ENCODE results near the gene PPP1R14C.

PPP1R14C gene

DNA sequence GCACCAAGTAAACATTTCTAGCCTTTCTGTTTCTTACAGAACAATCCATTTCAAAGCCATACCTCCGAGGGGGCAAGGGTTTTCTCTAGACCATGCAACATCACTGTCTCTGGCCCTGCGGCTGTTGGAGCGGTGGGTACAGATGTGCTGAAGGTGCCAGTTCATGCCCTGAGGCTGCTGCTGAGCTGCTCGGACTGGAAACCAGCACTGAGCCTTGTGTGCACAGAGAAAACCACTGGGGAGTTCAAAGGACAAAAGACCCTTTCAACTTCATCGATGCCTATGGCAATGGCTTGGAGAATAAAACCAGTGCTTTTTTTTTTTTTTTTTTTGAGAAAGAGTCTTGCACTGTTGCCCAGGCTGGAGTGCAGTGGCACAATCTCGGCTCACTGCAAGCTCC, 132.6 kb downstream of the PPP1R14C start:
- no peak for DNase-seq

DNA sequence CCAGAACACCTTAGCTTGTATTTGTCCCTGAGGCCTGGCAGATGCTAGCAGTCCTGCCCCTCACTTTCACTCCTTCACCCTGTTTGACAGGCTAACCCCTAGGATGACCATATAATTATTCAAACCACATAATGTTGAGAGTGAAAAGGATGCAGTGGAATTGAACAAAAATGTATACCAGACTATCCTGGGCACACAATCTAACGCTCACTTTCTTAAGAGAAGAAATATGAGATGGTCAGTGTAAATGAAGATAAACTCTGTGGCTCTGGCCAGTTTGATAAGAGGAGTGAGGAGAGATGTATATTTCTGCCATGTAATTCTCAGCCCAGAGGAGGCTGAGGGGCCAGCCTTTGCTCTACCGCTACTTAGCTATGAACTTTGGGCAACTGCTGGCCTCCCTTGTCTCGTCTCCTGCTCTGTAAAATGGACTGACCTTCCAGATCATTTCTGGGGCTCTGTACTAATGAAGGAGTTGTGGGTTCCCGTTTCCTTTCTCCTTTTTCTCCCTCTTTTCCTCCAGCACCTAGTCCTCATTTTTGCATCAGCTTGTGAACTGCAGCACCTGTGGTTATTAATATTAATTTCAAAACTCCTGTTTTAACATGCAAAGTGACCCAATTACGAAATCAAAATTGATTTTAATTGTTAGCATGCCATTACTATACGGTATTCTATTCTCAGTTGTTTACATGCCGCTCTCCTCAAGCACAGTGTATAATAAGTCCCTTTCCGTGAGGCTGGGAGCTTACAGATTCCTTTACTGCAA, 133.5 kb downstream of the PPP1R14C start:
- no peak for DNase-seq

DNA sequence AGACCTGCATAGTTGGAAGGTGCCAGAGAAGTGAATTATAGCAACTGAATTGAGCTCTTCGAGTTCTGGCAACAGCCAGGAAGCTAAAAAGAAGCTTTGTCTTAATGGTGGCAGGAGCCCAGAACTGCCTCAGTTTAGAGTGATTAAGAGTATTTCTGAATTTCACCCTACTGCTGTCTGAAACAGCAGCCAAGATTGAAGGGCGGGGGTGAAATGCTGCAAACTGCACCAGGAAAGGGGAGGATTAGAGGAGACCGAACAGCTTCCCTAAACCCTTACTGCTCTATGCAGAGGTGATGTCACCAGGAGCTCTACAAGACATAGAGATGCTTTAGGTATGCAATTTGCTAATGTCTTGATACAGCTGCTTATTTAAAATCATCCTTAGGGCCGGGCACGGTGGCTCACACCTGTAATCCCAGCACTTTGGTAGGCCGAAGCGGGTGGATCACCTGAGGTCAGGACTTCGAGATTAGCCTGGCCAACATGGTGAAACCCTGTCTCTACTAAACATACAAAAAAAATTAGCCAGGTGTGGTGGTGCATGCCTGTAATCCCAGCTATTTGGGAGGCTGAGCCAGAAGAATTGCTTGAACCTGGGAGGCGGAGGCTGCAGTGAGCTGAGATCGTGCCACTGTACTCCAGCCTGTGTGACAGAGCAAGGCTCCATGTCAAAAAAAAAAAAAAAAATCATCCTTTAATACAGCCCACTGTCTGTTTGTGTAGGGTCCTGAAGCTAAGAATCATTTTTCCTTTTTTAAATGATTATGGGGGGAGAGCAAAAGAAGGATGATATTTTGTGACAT, 134.3 kb downstream of the PPP1R14C start:
- no peak for DNase-seq

DNA sequence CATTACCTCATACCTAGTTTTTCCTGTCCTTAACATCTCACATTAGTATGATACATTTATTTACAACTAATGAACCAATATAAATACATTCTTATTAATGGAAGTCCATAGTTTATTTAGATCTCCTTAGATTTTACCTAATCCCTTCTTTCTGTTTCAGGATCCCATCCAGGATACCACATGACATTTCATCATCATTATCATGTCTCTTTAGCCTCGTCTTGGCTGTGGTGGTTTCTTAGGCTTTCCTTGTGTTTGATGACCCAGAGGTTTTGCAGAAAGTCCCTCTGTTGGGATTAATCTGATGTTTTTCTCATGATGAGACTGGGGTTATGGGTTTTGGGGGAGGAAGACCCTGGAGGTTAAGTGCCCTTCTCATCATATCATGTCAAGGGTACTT, 136.7 kb downstream of the PPP1R14C start:
- no peak for DNase-seq

DNA sequence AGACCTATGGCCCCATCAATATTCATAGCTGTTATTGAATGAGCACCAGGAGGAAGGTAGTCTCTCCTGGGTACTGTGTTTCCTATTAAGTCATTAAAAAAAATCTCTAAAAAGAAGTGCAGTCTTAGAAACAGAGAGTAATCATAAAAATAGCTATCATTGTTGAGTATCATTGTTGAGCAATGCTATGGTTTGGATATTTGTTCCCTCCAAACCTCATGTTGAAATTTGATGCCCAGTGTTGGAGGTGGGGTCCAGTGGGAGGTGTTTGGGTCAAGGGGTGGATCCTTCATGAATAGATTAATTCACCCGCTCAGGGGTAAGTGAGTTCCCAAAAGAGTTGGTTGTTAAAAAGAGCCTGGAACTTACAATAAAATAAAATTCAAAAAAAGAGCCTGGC, 137.9 kb downstream of the PPP1R14C start:
- no peak for DNase-seq

DNA sequence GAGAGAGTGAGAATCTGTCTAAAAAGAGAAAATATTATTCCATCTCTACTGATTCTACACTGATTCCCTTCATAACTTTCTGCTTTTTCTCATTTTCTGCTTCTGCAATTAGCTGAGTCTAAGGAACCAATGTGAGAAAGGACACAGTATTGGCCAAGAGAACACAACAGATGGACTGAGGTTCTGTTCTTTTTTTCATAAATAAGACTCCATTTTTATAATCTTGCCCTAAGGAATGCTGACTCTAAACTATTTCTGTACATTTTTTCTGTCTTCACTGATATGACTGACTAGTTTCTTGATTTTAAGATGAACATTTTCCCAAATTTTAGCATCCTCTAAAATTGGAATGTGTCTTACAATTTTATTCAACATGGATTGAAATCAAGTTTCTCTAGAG, 138.9 kb downstream of the PPP1R14C start:
- no peak for DNase-seq

DNA sequence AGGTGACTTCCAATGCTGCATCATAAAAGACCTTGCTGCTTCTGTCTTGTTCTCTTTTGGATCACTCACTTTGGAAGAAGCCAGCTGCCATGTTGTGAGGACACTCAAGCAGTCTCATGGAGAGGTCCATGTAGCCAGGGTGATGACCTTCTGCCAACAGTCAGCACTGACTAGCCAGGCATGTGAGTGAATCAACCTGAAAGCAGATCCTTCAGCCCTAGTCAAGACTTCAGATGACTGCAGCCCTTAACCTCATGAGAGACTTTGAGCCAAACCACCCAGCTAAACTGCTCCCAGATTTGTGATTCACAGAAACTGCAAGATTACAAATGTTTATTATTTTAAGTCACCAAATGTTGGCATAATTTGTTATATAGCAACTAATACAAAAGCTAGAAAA, 140.0 kb downstream of the PPP1R14C start:
- DNase-seq = no peak

DNA sequence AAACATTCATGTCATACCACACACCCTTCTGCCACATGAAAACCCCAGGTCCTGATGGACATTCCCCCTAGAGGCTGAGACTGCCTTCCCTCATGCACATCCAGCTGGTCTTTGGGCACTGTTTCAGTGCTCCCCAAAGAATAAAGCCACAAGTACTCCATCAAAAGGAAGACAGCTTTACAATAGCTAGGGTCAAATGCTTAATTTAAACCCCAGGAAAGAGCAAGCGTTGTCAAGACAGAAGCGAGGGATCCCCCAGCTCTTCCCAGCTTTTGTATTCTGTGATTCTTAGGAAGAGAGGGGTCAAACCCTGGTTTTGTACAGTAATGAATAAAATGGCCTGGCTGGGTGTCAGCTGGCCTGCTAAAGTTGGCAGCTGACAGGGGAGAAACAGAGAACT, 143.6 kb downstream of the PPP1R14C start:
- no peak for DNase-seq

DNA sequence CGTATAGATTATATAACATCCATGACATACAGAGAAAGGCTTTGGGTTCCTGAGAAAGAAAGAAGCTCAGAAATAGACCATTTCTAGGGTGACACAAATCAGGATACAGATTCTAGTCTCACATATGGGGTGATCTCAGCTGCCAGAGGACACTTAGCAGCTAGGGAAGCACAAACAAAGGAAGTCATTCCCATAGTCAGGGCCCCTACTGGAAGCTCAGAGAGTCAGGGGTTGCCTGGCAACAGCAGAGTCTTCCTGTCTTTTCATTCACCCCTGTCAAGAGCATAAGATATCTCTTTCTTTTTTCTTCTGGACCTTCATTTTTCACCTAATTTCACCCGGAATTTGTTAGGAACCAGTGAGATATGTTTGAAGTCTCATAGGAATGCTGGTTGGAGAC, 144.1 kb downstream of the PPP1R14C start:
- DNase-seq = no peak

DNA sequence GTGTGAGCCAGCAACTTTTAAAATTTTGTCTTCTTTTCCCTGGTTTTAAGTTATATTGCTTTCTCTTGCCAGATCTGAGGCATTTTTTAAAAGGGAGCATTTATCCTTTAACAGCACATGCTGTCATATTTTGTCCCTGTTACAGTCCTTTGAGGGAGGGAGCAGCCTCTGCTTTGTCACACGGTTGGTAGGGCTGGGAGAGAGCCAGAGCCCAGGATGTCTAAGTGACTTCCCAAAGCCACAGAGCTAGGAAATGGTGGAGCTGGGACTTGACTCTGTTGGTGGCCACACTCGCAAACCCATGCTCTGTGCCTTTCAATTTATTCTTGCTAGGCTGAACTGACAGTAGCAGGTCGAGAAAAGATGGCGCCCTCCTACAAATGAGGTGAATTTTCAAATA, 145.6 kb downstream of the PPP1R14C start:
- no peak for DNase-seq

DNA sequence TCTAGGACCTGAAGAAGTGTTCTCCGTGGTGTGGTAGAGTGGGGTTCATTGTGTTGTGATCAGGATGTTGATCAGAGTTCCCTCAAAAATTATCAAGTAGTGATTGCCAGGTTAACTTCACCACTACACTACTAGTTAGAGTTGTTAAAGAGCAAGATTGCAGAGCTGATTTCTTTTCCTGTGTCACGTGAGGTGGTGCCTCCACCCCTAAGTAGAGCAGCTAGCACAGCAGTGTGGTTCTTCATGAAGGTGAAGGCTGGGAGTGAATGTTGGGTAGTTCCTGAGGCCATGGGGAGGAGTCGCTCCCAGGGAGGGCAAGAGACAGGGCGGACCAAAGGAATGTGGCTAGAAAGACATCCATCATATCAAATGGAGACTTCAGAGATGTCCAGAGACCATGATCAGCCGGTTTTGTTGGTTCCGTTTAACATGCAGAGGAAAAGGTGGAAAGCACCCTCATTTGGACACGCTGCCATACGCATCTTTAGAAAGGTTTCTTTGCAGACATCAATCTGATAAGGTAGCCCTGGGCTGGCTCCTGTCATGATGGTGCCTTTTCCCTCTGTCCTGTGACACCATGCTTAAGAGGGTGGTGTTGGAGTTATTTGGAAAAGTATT, 146.7 kb downstream of the PPP1R14C start:
- DNase-seq = no peak

DNA sequence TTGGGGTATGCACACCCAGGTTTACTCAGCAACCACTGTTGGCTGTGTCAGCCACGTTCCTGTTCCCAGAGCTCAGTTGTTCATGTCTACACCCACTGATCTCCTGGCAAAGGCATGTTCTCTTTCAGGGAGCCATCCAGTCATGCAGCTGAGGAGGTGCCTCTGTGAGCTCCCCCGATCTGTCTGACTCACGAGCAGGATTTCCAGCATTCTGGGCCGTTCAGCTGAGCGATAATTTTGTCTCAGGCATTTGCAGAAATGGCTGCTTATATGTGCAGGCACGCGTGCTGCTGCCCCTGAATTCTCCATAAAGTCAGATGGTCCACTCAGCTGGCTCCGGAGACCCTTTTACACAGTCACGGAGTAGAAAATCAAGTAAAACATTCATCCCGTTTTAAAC, 147.6 kb downstream of the PPP1R14C start:
- DNase-seq = no peak

DNA sequence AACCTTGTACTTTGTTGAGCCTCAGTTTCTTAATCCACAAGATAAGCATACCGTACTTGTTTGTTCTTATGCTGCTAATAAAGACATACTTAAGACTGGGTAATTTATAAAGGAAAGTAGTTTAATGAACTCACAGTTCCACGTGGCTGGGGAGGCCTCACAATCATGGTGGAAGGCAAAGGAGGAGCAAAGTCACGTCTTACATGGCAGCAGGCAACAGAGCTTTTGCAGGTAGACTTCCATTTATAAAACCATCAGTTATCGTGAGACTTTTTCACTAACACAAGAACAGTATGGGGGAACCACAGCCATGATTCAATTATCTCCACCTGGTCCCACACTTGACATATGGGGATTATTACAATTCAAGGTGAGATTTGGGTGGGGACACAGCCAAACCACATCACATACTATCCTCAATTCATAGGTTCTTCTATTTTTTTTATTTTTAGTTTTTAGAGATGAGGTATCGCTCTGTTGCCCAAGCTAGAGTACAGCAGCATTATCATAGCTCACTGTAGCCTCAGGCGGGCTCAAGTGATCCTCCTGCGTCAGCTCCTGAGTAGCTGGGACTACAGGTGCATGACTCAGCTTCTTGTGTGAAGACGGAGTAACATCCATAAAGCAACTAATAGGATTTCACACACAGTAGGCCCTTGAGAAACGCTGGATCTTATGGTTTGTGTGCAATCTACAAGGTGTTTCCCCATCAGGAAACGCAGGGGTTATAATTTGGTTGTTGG, 149.3 kb downstream of the PPP1R14C start:
- no peak for DNase-seq

DNA sequence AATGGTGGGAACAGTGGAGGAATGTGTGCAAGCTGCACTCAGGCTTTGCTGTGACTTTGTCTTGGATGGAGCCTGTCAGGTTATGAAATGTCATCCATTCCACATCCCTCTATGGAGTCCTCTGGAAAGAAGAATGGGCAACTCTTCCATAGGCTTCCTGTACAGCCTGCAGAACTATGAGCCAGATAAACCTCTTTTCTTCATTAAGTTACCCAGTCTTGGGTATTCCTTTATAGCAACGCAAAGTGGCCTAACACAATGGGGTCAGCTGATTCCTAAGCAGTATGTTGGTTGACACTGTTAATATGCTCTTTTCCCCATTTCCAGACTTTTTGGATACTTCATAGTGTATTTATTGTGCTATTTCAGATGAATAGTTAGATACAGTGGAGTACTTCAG, 150.2 kb downstream of the PPP1R14C start:
- DNase-seq = no peak

DNA sequence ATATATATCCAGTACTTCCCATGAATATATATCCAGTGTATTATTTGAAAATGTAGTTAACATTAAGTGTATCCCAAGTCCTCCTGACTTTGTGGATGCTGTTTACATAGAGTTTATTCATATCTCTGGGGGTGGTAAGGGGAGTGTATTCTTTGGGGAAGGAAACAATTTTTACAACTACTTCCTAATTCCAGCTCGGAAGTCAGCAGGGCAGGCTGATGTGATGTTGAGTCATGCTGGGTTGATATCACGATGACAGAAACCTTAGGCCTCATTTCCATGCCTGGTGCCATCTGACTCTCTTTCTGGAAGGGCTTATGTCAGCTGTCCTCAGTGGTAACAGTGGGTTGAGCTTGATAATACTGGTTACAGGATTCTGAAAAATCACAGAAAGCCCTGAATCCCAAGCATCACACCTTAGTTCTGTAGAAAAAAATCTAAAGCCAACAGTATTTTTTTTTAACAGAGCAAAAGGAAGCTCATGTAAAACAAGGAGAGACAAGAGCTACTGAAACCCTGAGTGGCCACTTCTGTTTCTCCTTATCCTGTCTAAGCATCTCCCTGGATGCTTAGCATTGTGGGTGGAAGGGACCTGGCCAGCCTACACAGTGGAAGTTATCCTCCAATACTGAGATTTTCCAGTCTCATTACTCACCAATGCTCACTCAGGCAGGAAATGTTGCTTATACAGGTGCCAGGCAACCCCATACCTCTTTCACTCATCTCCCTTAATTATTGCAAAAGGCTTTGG, 150.8 kb downstream of the PPP1R14C start:
- no peak for DNase-seq

DNA sequence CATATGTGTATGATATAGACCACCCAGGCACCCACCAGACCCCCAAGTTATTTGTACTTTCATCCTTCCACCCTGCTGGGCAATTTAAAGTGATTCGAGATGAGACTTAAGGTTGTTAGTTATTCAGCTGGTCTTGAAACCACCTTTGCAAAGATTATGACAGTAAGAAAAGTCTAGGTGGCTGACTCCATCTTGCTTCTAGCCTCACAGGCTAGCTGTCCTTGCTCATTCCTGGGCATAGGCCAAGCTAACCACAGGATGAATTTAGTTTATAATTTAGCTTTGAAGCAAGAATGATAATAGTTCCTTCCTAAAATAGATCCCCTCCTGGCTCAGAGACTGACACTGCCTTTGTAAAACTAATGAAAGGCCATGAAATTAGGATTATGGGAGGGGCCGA, 154.0 kb downstream of the PPP1R14C start:
- DNase-seq = no peak

DNA sequence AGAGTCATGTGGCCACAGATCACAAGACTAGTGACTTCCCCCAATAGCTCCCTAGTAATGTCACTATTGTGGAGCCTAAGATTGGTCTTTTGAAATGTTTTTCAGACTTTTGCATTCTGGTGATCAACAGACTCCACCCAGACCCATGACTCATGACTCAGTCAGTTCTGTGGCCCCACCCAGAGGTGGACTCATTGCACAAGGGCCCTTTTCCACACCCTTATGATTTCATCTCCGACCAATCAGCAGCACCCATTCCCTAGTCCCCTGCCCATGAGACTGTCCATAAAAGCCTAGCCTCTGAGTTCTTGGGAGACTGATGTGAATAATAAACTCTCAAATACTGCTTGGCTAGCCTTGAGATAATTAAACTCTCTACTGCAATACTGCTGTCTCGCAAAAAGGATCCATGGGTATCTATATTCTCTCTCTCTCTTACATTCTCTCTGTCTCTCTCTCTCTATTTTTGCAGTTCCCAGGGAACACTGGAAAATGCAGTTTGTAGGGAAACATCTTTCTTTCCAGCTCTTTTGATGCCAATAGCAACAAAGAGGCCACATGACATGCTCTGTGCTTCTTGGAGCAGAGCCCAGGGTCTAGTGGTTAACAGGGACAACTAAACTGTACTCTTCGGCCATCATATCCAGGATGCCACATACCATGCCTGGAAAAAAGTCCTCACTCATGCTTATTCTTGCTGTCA, 154.6 kb downstream of the PPP1R14C start:
- no peak for DNase-seq

DNA sequence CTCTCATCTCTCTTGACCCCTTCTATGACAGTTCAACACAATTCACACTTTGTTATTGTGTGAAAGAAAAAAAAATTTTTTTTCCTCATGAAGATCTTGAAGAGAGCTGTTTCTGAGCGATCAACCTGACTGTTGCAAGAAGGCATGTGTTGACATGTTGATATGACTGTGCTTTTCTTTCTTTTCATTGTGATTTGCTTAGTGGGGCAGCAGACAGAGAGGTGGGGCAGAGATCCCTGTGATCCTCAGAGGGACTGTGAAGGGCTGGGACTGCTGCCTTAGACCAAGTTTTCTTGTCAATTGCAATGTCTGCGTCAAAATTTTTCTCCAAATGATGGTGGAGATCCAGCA, 155.2 kb downstream of the PPP1R14C start:
- DNase-seq = no peak

DNA sequence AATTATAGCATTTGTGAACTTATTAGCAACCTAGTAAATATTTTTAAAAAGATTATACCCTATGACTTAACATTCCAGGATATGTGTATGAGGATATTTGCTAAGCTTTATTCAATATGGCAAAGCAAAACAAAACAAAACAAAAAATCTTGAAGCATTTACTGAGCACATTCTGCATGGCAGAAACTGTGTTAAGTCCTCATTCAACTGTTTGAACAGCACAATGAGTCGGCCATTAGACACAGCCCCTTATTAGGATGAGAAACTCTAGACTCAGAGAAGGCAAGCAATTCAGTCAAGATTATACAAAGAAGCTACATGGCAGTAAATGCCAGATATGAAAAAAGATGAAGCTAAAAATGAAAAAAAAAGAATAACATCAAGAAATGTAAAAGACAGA, 155.8 kb downstream of the PPP1R14C start:
- no peak for DNase-seq

Data from NCI-H82 (cell line).